Measurements from ENCODE around the gene PTPN3.
"Not testable (repeated sequence)": the region's sequence is repeated elsewhere in the genome, so short reads cannot be mapped to it uniquely, and the experiment has no call there.

The PTPN3 gene

DNA sequence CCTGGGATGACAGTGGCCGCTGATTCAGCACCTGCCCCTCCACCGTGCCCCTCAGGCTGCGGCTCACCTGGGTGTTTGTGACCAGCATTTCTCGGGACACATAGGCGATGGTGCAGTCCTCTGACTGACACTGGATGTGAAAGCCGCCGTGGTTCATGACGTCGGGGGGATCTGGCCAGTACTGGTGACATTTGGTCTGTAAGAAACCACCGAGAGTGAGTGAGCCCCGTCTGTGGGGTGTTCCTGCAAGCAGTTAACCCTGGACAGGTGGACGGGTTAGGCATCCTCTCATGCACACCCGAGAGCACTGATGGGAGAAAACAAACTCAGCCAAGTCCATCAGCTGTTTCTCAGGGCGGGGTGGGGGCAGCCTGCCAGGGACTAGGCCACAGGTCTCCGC, 114.8 kb downstream of the PTPN3 start:
- no peak for DNase-seq

DNA sequence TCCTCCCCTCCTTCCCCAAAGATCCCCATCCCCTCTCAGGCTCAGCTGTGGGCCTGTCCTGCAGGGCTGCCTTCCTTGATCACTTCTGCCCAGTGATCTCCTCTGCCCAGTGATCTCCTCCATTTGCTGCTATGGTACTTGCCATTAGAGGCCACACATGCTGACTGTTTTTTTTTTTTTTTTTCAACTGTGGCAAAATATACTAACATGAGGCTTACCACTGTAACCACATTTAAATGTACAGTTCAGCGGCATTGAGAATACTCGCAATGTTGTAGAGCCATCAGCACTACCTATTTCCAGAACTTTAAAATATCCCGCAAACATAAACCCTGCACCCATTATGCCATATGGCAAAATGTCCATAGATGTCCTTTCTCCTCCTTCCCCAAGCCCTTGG, 115.5 kb downstream of the PTPN3 start:
- DNase-seq, result no peak

DNA sequence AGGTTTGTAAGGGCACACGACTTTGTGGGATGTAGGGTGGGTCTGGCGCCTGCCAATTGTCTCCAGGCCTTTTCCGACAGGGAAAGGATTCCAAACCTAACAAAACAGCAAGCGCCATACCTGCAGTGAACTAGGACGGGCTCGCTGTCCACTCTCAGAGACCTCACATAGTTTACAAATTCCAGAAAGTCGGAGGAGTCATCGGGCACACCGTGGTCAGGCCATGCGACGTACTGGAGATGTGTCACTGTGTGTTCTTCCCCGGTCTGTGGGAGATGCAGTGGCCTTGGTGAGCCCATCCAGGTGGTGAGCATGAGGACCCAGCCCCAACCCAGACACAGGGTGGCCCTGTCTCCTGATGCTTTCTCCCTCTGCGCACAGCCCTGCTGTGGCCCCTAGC, 115.9 kb downstream of the PTPN3 start:
- DNase-seq, result no peak

DNA sequence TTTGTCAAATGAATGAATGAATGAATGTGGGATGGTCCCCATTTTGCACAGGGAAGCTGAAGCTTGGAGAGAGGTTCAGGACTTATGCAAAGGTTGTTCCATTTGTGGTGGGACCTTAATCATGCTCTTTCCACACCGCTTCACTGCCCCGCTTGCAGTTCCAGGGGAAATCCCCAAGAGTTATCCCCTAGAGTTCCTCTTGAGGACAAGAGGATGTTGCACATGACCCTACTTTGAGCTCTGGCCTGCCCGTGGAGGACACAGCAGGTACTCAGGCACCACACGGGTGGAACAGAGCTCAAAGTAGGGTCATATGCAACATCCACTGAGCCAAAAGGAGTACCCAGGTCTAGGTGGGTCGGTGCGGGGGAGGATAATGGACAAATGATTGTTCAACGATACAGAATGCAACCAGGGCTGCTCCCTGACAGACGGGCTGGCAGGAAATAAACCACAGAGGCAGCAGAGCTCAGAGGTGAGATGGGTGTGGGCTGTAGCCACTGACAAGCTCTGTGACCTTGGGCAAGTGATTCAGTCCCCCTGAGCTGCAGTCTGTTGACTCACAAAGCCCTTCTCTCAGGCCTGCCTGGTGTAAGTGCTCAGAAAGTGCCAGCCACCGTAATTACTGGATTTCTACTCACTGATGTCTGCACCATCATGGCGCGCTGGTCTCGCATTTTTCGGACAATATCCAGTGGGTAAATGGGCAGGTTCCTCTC, 116.9 kb downstream of the PTPN3 start:
- DNase-seq, result no peak

DNA sequence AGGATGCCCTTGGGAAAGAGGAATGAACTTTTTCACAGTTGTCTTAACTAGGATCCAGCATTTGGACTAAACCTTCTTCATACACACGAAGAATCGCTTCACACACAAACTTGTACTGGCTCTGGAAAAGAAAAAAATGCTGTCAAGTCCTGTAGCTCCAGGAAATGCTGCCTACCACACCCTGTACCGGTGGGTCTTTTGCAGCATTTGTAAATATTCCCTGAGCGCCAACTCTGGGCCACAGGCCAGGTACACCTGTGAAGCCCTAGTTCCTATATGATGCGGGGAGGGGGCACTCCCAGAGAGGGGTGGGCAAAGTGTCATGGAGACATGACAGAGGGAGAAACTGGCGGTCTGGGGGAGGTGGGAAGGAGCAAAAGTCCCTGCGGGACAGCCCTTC, 118.6 kb downstream of the PTPN3 start:
- no peak for DNase-seq

DNA sequence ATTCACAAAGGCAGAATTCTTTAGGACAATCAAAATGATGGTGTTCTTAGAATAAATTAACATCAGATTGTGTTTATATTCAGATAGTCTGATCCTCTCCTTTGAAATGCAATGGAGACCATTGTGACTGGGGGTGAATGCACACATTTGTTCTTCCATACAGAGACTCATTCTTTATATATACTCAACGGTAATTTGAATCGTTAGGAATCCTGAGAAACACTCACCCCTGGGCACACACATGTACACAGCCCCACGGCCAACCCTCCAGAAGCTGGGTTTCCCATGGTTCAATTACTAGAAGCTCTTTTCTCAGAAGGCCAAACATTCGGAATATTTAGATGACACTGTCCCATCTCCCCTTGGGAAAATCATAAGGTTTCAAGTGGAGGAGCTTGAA, 119.8 kb downstream of the PTPN3 start:
- no peak for DNase-seq

DNA sequence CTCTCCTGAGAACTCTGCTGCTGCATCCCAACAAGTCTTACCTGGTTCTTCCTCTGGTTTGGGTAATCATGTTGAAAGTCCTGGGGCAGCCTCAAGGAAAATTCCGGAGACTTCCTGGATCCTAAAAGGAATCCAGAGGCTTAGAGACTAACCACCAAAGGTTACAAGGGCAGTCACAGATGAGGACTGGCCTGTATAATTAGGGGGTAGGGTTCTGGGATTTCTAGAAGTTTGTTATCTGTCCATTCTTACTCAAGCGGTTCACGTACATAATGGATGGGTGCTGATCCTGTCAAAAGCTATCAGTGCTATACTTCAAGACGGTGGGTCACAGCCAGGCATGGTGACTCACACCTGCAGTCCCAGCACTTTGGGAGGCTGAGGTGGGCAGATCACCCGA, 125.9 kb downstream of the PTPN3 start:
- no peak for DNase-seq

DNA sequence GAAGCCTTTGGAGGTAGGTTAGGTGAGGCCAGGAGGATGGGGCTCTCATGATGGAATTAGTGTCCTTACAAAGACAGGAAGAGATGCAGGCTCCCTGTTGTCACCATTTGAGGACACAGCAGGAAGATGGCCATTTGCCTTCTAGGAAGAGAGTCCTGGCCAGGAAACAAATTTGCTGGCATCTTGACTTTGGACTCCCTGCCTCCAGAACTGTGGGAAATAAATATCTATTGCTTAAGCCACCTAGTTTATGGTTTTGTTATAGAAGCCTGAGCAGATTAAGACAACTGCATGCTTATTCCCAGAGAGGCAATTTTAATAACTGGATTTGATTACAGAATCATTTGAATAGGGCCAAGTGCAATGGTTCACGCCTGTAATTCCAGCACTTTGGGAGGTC, 126.7 kb downstream of the PTPN3 start:
- DNase-seq, result no peak

DNA sequence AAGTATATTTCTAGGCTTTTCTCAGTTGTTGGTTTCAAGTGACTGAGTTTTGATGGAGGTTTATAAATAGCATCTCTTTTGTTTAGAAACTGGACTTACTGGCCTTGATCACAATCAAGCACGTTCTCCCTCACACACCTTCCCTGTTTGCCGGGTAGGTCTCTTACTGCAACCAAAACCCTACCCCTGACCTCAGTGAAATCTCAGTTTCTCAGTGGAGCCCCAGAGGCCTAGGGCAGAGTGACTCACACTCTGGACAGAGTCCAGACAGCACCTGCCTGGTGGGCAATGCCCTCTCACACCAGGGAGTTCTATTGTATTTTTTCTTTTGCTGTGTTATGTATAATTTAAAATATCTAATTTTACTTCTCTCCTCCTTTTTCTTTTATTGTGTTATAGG, 128.8 kb downstream of the PTPN3 start:
- no peak for DNase-seq

DNA sequence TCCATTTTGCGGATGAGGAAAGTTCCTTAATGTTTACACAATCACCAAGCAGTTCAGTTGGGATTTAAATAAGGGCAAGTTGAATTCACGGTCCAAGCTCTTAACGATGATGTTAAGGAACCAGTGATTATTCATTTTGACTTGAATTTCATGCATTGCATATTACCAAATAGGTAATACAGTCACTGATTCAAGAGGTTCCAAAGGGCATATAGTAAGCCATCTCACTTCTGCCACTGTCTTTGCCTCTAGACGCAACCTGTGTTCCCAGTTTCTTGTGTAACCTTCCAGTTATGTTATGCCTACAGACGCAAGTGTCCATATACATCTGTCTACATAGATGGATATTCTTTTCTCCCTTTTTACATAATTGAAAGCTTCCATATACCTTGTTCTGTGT, 137.3 kb downstream of the PTPN3 start:
- DNase-seq, result no peak

DNA sequence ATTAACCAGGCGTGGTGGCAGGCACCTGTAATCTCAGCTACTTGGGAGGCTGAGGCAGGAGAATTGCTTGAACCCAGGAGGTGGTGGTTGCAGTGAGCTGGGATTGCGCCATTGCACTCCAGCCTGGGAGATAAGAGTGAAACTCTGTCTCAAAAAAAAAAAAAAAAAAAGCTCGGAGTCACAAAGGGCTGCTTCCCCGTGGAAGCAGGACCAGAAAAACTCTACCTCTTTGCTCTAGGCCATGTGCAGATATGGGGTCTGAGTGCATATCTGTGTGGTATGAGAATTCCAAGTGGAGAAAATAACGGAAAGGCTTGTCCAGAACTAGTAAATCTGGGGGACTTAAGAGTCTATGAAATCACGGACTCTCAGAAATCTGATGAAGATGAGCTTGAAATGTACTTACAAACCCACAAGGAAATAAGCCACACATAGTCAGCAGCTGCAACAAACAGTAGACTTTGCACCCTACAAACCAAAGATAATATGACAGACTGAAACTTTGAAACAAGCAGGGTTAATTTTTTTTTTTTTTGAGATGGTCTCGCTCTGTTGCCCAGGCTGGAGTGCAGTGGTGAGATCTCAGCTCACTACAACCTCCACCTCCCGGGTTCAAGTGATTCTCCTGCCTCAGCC, 139.0 kb downstream of the PTPN3 start:
- not testable (repeated sequence) for DNase-seq

DNA sequence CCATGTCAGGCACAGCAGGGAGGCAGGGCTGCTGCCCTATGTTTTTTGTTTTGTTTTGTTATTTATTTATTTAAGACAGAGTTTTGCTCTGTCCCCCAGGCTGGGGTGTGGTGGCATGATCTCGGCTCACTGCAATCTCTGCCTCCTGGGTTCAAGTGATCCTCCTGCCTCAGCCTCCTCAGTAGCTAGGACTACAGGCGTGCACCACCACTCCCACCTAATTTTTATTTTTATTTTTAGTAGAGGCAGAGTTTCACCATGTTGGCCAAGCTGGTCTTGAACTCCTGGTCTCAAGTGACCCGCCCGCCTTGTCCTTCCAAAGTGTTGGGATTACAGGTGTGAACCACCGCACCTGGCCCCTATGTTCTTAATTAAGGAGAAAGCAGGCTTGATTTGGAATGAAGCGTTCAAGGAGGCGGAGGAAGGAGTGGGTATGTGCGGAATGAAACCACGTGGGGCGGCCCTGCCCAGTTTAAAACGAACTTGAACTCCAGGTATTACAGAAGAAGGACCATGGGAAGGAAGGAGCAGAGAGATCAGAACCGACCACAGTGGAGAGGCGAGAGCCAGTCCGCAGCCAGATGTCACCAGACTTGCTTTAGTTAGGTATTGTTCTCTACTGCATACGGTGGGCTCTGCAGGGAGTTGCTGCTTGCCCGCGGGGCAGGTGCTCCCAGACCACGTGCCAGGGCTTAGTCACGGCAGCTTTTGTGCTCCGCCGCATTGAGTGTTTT, 142.4 kb downstream of the PTPN3 start:
- no peak for DNase-seq

DNA sequence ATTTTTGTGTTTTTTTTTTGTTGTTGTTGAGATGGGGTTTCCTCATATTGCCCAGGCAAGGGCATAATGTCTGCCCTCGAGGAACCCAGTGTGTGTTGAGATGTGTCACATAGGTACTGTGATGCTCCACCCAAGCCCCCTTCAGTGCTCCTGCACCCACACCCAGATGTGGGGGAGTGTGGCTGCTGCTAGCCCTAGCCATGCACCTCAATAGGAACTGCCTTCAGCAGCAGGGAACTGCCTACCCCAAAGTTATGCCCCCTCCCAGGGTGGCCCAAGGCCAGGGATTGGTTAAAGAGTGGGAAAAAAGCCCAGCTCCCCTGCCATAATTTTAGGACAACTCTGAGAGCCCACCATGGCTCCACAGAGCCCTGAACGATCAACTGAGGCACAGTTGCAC, 143.9 kb downstream of the PTPN3 start:
- DNase-seq, result no peak

DNA sequence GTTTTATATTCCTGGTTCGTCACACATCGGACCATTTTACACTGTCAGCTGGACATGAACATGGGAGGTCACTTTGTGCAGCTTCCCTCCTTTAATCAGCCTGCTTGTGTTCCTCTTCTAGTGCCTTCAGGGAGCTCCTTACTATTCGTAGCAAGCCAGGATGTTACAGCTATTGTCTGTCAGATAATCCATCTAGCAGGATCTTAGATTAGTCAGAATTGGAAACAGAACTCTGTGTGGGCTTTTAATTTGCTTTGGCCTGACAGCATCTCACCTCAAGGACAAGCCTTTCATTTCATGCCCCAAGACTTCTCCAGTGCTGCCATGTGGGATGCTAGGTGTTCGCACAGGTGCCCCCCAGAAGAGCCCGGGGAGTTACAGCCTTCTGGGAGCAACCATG, 147.1 kb downstream of the PTPN3 start:
- DNase-seq, result no peak

DNA sequence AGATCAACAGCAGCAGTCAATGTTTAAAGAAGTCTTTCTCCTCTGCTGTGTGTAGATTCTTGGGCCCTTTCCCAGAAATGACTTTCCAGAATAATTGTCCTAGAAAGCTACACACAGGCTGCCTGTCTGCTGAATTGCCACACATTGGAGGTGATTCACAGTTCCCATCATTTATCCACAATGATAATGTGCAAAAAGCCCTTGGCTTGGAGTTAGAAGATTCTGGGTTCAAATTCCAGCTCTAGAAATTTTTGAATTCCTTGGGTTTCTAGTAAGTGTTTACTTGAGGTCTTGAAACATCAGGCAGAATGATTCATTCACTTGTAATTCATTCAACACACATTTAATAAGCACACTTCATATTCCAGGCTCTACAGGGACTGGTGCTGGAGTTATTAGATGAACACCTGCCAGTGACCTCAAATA, 148.7 kb downstream of the PTPN3 start:
- DNase-seq, result no peak

DNA sequence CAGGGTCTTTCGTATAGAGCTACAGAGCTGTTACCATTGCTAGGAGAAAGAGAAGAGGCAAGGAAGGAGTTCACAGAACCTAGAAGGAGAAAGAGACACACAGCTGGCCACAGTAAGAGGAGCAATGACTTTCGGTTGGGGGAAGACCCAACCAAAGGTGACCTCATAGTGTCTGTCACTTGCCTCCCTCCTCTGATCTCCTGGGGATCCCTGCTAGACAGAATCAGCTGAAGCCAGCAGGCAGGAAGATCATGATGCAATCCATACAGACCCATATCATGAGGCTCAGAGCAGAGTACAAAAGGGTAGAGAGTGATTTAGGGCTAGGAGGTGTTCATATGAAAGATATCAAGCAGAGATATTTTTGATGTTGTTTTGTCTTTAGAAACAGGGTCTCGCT, 151.2 kb downstream of the PTPN3 start:
- no peak for DNase-seq

DNA sequence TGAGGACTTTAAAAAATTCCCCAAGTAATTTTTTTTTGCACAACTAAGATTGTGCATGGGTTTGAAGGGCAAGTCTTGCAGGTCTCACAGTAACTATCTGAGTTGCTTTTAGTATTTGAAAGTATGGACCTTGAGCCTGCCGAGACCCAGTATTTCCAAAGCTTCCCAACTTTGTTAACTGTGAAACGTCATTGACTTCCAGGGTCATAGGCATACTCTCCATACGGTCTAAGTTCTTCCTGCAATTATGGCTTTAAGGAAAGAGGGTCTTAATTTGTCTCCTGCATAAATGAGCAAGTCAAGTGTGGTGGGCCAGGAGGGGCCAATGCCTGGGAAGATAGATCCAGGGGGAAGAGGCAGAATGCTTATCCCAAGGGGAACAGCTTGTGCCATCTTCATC, 153.2 kb downstream of the PTPN3 start:
- DNase-seq, result no peak

DNA sequence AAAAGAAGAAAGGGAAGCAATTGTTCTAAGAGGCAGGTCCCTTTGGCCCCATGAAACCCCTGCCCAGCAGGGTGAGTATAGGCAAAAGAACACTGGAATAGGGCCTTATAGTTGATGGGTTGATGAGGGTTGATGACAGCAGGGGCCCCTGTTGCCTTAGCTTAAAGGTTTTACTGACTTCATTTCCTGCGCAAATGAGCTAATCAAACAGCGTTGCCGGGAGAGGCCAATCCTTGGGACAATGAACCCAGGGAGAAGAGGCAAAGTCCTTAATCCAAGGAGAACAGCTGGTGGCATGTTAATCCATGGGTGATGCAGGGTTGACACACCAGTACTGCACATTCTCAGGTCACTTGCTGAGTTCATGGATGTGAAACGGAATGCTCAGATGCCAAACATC, 155.2 kb downstream of the PTPN3 start:
- no peak for DNase-seq

DNA sequence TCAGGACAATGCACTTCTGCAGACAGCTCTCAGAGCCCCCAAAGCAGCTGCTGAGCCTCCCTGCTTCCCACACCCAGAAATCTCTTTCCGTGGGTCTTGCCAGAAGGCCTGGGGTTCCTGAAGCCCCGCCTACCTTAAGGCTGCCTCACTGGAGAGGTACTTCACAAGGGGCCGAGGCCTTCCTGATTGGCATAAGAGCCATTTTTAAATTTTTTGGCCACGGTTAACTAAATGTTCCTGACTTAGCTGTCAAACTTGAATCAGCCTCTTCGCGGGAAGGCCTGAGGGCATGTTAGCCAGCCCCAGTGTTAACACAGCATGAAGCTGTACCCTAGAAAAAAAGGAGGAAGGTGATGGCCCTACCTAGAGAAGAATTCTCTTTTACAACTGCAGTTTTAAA, 156.5 kb downstream of the PTPN3 start:
- DNase-seq, result no peak

DNA sequence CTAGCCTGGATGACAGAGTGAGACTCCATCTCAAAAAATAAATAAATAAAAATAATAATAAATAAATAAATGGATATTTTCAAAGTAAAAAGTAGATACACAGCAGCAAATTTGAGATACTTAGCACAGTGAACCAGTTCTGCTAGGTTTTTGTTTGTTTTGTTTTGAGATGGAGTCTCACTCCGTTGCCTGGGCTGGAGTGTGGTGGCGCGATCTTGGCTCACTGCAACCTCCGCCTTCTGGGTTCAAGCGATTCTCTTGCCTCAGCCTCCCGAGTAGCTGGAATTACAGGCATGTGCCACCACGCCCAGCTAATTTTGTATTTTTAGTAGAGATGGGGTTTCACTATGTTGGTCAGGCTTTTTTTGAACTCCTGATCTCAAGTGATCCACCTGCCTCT, 157.1 kb downstream of the PTPN3 start:
- not testable (repeated sequence) for DNase-seq

DNA sequence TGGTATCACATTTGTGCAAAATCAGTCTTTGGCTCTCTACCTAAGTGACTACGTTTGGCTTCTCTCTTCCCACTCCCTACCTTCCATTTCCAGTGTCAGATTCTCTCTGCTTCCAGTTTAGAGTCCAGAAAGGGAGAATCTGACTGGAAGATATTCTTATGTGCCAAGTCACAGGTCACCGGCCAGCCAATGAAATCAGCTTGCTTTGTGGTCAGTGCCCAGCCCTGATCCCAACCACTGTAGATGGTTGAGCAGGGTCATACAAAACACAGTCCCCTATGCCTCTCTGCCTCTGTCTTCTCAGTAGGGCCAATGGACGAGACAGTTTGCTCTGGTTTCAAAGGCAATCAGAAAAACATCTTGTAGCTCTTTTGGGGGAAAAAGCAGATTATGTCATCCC, 161.7 kb downstream of the PTPN3 start:
- no peak for DNase-seq

DNA sequence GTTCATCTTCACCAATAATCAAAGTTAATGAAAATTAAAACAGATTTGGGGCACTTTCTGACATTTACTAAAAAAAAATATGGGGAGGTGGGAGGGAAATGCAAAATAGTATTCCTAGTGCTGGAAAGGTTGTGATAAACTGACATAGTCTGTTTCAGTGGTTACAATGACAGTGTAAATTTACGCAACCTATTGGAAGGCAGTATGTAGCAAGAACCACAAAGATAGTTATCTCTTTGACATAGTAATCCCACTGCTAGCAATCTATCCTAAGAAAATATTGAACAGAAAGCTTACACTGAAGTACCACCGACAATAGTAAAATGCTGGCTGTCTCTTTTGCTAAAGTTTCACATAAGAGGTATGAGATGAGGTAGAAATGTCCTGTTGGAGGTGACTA, 162.2 kb downstream of the PTPN3 start:
- no peak for DNase-seq

DNA sequence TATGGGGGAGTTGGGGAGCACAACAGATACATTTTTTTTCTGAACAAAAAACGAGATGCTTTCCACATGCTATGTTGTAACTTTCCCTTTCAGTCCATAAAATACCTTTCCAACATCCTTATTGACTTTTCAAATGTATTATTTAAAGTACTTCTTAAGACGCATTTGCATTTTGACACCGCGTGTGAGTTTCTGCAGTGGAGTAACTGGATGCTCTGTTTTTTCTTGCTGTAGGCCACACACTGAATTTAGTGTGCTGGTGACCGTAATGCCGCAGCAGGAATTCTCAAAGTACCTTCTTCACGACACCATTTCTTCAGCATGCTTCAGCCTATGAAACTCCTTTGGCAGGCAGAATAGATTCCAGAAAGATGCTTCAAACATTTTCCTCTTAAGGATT, 163.0 kb downstream of the PTPN3 start:
- no peak for DNase-seq

DNA sequence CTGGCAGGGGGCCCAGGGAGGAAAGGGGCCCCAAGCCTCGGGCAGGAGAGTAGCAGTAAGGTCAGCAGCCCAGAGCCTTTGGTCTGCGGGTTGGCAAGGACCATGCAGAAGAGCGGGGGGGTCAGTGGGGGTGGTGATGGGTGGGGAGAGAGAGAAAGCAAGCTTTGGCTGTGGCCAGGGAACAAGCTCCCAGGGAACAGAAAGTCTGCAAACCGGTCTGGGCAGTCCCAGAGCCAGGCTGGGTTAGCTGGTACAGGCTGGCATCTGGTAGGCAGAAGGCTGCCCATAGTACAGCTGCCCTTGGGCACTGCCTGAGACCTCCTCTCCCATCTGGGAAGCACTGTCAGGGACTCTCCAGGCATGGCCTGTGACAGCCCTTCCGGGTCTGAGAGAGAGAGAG, 166.8 kb downstream of the PTPN3 start:
- DNase-seq, result no peak

Data from activated CD4-positive, alpha-beta T cell treated with anti-CD3 and anti-CD28 coated beads for 4 hours (primary cell).